ENCODE measurements around the gene PIRT.
A peak's percentile ranks its signal among the peaks of the same experiment; 100 is the strongest.

Gene PIRT

GRCh38 chr17:10793256-10793655, 44.6 kb downstream of the PIRT start:
- TF ChIP-seq JUND (IDR thresholded peaks at IDR 0.05; ENCODE audit: low read depth): no peak
- in situ Hi-C loops (cut with HindIII; ENCODE audit: low pct_unique_long_range_greater_than_20kb, low sequenced_read_pairs): no loop called here
- no peak for DNase-seq (ENCODE audit: low read depth in 1 of 2, low spot score in 1 of 2)

GRCh38 chr17:10792151-10792550, 45.7 kb downstream of the PIRT start:
- no peak for TF ChIP-seq JUND (IDR thresholded peaks at IDR 0.05; ENCODE audit: low read depth)
- in situ Hi-C loops (cut with HindIII; ENCODE audit: low pct_unique_long_range_greater_than_20kb, low sequenced_read_pairs): no loop called here
- no peak for DNase-seq (ENCODE audit: low read depth in 1 of 2, low spot score in 1 of 2)

- in situ Hi-C loops (cut with HindIII; ENCODE audit: low pct_unique_long_range_greater_than_20kb, low sequenced_read_pairs): no loop called here
- peak in 1 of 2 experiments; percentile 86 for DNase-seq (ENCODE audit: low read depth in 1 of 2, low spot score in 1 of 2)
- TF ChIP-seq JUND (IDR thresholded peaks at IDR 0.05; ENCODE audit: low read depth): no peak
Measured at GRCh38 chr17:10790491-10791401, 47.1 kb downstream of the PIRT start.

GRCh38 chr17:10789694-10790271, 48.1 kb downstream of the PIRT start:
- DNase-seq (ENCODE audit: low read depth in 1 of 2, low spot score in 1 of 2): no peak
- no peak for TF ChIP-seq JUND (IDR thresholded peaks at IDR 0.05; ENCODE audit: low read depth)
- in situ Hi-C loops (cut with HindIII; ENCODE audit: low pct_unique_long_range_greater_than_20kb, low sequenced_read_pairs): no loop called here

- TF ChIP-seq JUND (IDR thresholded peaks at IDR 0.05; ENCODE audit: low read depth): no peak
Measured at GRCh38 chr17:10787306-10788045, 50.4 kb downstream of the PIRT start.

GRCh38 chr17:10785295-10785694, 52.6 kb downstream of the PIRT start:
- no peak for TF ChIP-seq JUND (IDR thresholded peaks at IDR 0.05; ENCODE audit: low read depth)
- in situ Hi-C loops (cut with HindIII; ENCODE audit: low pct_unique_long_range_greater_than_20kb, low sequenced_read_pairs): no loop called here
- no peak for DNase-seq (ENCODE audit: low read depth in 1 of 2, low spot score in 1 of 2)

More at GRCh38 chr17:10787306-10788045, 50.4 kb downstream of the PIRT start:
- in situ Hi-C loops (cut with HindIII; ENCODE audit: low pct_unique_long_range_greater_than_20kb, low sequenced_read_pairs): no loop called here
- no peak for DNase-seq (ENCODE audit: low read depth in 1 of 2, low spot score in 1 of 2)

- DNase-seq (ENCODE audit: low read depth in 1 of 2, low spot score in 1 of 2): peak in 1 of 2 experiments; percentile 45
- in situ Hi-C loops (cut with HindIII; ENCODE audit: low pct_unique_long_range_greater_than_20kb, low sequenced_read_pairs): no loop called here
- no peak for TF ChIP-seq JUND (IDR thresholded peaks at IDR 0.05; ENCODE audit: low read depth)
Measured at GRCh38 chr17:10779609-10780008, 58.3 kb downstream of the PIRT start.

GRCh38 chr17:10777890-10778289, 60.0 kb downstream of the PIRT start:
- in situ Hi-C loops (cut with HindIII; ENCODE audit: low pct_unique_long_range_greater_than_20kb, low sequenced_read_pairs): no loop called here
- no peak for DNase-seq (ENCODE audit: low read depth in 1 of 2, low spot score in 1 of 2)
- TF ChIP-seq JUND (IDR thresholded peaks at IDR 0.05; ENCODE audit: low read depth): no peak

GRCh38 chr17:10777131-10777807, 60.6 kb downstream of the PIRT start:
- TF ChIP-seq JUND (IDR thresholded peaks at IDR 0.05; ENCODE audit: low read depth): no peak
- in situ Hi-C loops (cut with HindIII; ENCODE audit: low pct_unique_long_range_greater_than_20kb, low sequenced_read_pairs): no loop called here
- no peak for DNase-seq (ENCODE audit: low read depth in 1 of 2, low spot score in 1 of 2)

- no peak for DNase-seq (ENCODE audit: low read depth in 1 of 2, low spot score in 1 of 2)
- no peak for TF ChIP-seq JUND (IDR thresholded peaks at IDR 0.05; ENCODE audit: low read depth)
- in situ Hi-C loops (cut with HindIII; ENCODE audit: low pct_unique_long_range_greater_than_20kb, low sequenced_read_pairs): no loop called here
Measured at GRCh38 chr17:10776381-10776780, 61.5 kb downstream of the PIRT start.

- in situ Hi-C loops (cut with HindIII; ENCODE audit: low pct_unique_long_range_greater_than_20kb, low sequenced_read_pairs): no loop called here
- DNase-seq (ENCODE audit: low read depth in 1 of 2, low spot score in 1 of 2): no peak
- TF ChIP-seq JUND (IDR thresholded peaks at IDR 0.05; ENCODE audit: low read depth): no peak
Measured at GRCh38 chr17:10775740-10776356, 62.0 kb downstream of the PIRT start.

GRCh38 chr17:10775058-10775457, 62.8 kb downstream of the PIRT start:
- TF ChIP-seq JUND (IDR thresholded peaks at IDR 0.05; ENCODE audit: low read depth): no peak
- in situ Hi-C loops (cut with HindIII; ENCODE audit: low pct_unique_long_range_greater_than_20kb, low sequenced_read_pairs): no loop called here
- no peak for DNase-seq (ENCODE audit: low read depth in 1 of 2, low spot score in 1 of 2)
